Measurements from ENCODE around the gene RCC2. TPM values are rescaled to one million over a fixed set of nuclear protein-coding genes. Genes with fewer than 3 reads are reported as not detected.
"Not testable (repeated sequence)": the region's sequence is repeated elsewhere in the genome, so short reads cannot be mapped to it uniquely, and the experiment has no call there.

Gene RCC2
- total RNA-seq, 1 experiment from 2014 or later: 170 TPM

GRCh38 chr1:17462669-17463068 is 23.2 kb upstream of the RCC2 start:
- Histone ChIP-seq H3K27me3 (0 out of 2 replicates have a peak, but pooled peaks cover 8% of the 10 kb centered on the region), H3K9me3 (replicated peaks) (no peaks in the 10 kb centered on the region), H3K4me1 (no peaks in the 10 kb centered on the region), H3K27ac (no peak overlapping the region), H3K36me3 (no peaks in the 10 kb centered on the region), H3K4me3 (no peak overlapping the region)
- DNase-seq: no peak

GRCh38 chr1:17460219-17460618 is 20.7 kb upstream of the RCC2 start:
- H3K9me3 ChIP-seq (replicated peaks): no peaks in the 10 kb centered on the region
- no peak overlapping the region for H3K27ac ChIP-seq
- DNase-seq: no peak
- no peaks in the 10 kb centered on the region for H3K4me1 ChIP-seq
- H3K4me3 ChIP-seq: no peak overlapping the region
- 0 out of 2 replicates have a peak, but pooled peaks cover 8% of the 10 kb centered on the region for H3K27me3 ChIP-seq
- H3K36me3 ChIP-seq: no peaks in the 10 kb centered on the region

GRCh38 chr1:17458794-17459193 is 19.3 kb upstream of the RCC2 start:
- no peaks in the 10 kb centered on the region for H3K36me3 ChIP-seq
- 0 out of 2 replicates have a peak, but pooled peaks cover 8% of the 10 kb centered on the region for H3K27me3 ChIP-seq
- H3K4me1 ChIP-seq: no peaks in the 10 kb centered on the region
- H3K27ac ChIP-seq: no peak overlapping the region
- no peaks in the 10 kb centered on the region for H3K9me3 ChIP-seq (replicated peaks)
- H3K4me3 ChIP-seq: no peak overlapping the region
- no peak for DNase-seq

- Histone ChIP-seq H3K36me3 (no peaks in the 10 kb centered on the region), H3K27ac (no peak overlapping the region), H3K4me1 (peaks cover 11% of the 10 kb centered on the region; the same call in 1 of the 2 replicates), H3K9me3 (replicated peaks) (no peaks in the 10 kb centered on the region), H3K27me3 (no peaks in the 10 kb centered on the region), H3K4me3 (no peak overlapping the region)
- DNase-seq: no peak
These were observed 13.2 kb upstream of the RCC2 start for GRCh38 chr1:17452686-17453085.

DNA sequence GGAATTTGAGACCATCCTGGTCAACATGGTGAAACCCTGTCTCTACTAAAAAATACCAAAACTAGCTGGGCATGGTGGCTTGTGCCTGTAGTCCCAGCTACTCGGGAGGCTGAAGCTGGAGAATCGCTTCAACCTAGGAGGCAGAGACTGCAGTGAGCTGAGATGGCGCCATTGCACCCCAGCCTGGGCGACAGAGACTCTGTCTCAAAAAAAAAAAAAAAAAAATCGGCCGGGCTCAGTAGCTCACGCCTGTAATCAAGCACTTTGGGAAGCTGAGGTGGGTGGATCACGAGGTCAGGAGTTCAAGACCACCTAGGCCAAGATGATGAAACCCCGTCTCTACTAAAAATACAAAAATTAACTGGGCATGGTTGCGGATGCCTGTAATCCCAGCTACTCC is 12.7 kb upstream of the RCC2 start:
- not testable (repeated sequence) for H3K4me3 ChIP-seq; H3K27me3 ChIP-seq; H3K9me3 ChIP-seq (replicated peaks); H3K36me3 ChIP-seq
- Histone ChIP-seq H3K27ac (peak overlapping the region; percentile 17; the same call in 1 of the 2 replicates), H3K4me1 (peaks cover 16% of the 10 kb centered on the region)
- peak in 1 of 2 experiments; percentile 42 for DNase-seq

DNA sequence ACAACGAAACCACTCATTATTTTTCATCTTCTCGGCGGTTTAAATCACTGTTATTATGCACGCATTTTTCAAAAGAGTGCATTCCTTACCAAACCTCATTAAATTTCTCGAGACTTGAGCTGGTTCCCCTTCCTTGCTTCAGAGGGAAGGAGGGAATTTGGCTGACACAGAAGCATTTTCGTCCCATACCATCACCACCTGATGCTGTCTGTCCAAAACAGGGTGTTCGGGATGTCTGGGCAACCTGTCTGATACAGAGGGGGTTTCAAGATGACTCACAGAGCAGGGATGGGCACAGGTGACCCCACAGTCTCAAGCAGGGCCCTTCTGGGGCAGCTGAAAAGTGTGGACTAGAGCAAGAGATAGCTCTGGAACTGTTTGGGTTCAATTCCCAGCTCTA is 12.3 kb upstream of the RCC2 start:
- DNase-seq: peak; percentile 62 to 77
- H3K9me3 ChIP-seq (replicated peaks): no peaks in the 10 kb centered on the region
- peak overlapping the region; percentile 17; the same call in 1 of the 2 replicates for H3K27ac ChIP-seq
- H3K27me3 ChIP-seq: no peaks in the 10 kb centered on the region
- no peak overlapping the region for H3K4me3 ChIP-seq
- peaks cover 20% of the 10 kb centered on the region for H3K4me1 ChIP-seq
- H3K36me3 ChIP-seq: no peaks in the 10 kb centered on the region

- H3K4me3 ChIP-seq: no peak overlapping the region
- no peaks in the 10 kb centered on the region for H3K9me3 ChIP-seq (replicated peaks)
- peak; percentile 43 to 68 for DNase-seq
- H3K36me3 ChIP-seq: no peaks in the 10 kb centered on the region
- peaks cover 32% of the 10 kb centered on the region for H3K4me1 ChIP-seq
- no peak overlapping the region for H3K27ac ChIP-seq
- no peaks in the 10 kb centered on the region for H3K27me3 ChIP-seq
These were observed 8.1 kb upstream of the RCC2 start for GRCh38 chr1:17447501-17447992.

GRCh38 chr1:17442841-17443240 is 3.4 kb upstream of the RCC2 start:
- DNase-seq: no peak
- H3K36me3 ChIP-seq: peaks cover 2% of the 10 kb centered on the region; the same call in 1 of the 2 replicates
- H3K27ac ChIP-seq: no peak overlapping the region
- no peak overlapping the region for H3K4me3 ChIP-seq
- H3K9me3 ChIP-seq (replicated peaks): no peaks in the 10 kb centered on the region
- H3K27me3 ChIP-seq: no peaks in the 10 kb centered on the region
- peaks cover 34% of the 10 kb centered on the region for H3K4me1 ChIP-seq

GRCh38 chr1:17441993-17442357 is 2.5 kb upstream of the RCC2 start:
- no peaks in the 10 kb centered on the region for H3K9me3 ChIP-seq (replicated peaks)
- no peak overlapping the region for H3K4me3 ChIP-seq
- no peak for DNase-seq
- no peaks in the 10 kb centered on the region for H3K27me3 ChIP-seq
- peaks cover 7% of the 10 kb centered on the region for H3K36me3 ChIP-seq
- H3K27ac ChIP-seq: no peak overlapping the region
- peaks cover 27% of the 10 kb centered on the region for H3K4me1 ChIP-seq

GRCh38 chr1:17441265-17441992 is 2.0 kb upstream of the RCC2 start:
- Histone ChIP-seq H3K36me3 (peaks cover 13% of the 10 kb centered on the region), H3K27ac (no peak overlapping the region), H3K4me1 (peaks cover 21% of the 10 kb centered on the region), H3K27me3 (no peaks in the 10 kb centered on the region), H3K4me3 (peak overlapping the region; percentile 88), H3K9me3 (replicated peaks) (no peaks in the 10 kb centered on the region)
- DNase-seq: peak in 1 of 2 experiments; percentile 14

DNA sequence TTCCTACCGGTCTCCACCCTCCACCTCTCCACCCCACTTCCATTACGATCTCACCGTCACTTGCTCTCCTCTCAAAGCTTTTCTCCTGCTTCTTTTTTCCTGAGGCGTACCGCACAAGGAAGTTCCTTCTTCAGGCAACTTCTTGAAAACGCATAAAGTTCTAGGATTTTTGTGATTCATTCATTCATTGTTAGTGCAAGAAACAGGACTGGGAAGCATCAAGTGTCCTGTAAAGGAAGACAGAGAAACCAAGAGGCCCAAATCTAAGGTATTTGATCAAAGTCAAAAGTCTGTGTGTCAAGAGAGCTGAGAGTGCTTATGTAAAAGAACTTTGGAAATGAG is 1.3 kb upstream of the RCC2 start:
- Histone ChIP-seq H3K27ac (no peak overlapping the region), H3K36me3 (peaks cover 14% of the 10 kb centered on the region), H3K9me3 (replicated peaks) (no peaks in the 10 kb centered on the region), H3K4me3 (peak overlapping the region; percentile 88), H3K27me3 (no peaks in the 10 kb centered on the region), H3K4me1 (peaks cover 15% of the 10 kb centered on the region)
- no peak for DNase-seq

DNA sequence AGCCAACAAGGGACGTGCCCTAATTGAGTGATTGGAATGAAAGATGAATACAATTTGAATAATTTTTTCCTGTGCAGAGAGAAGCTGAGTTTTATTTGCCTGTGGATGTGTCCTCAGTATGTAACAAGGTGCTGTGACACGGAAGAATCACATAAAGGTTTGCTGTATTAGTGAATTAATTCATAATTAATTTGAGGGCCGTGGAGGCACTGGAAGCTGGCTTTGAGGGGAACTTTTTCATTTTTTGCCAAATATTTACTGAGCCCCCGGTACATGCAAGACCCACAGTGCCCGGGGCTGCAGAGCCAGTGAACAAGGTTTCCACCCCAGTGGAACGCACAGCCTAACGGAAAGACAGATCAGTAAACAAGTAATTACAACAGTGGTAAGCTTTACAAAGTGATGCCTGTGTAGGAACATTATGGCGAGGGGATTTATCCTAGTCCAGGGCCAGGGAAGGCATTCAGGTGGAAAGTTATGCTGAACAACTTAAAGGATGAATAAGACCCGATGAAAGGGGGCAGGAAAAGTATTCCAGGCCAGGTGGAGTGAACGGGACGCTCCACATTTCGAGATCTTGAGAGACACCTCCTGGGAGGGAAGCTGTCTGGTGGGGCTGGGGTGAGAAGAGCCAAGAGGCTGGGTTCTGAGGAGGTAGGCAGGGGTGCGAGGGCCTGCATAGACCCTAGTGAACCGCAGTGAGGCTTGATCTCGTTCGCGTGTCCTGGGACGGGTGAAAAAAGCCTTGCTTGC is 773 bp upstream of the RCC2 start:
- H3K27ac ChIP-seq: no peak overlapping the region; the same call in 1 of the 2 replicates
- H3K4me3 ChIP-seq: peak overlapping the region; percentile 88
- DNase-seq: peak in 1 of 2 experiments; percentile 27

GRCh38 chr1:17438318-17439249 is 893 bp downstream of the RCC2 start:
- H3K9me3 ChIP-seq (replicated peaks): no peaks in the 10 kb centered on the region
- DNase-seq: peak; percentile 84 to 86
- peak overlapping the region; percentile 74 for H3K27ac ChIP-seq
- H3K36me3 ChIP-seq: peaks cover 33% of the 10 kb centered on the region
- peaks cover 12% of the 10 kb centered on the region for H3K4me1 ChIP-seq
- H3K4me3 ChIP-seq: peak overlapping the region; percentile 88
- H3K27me3 ChIP-seq: no peaks in the 10 kb centered on the region

More for the DNA sequence above, 773 bp upstream of the RCC2 start:
- H3K36me3 ChIP-seq: peaks cover 16% of the 10 kb centered on the region
- no peaks in the 10 kb centered on the region for H3K27me3 ChIP-seq
- H3K4me1 ChIP-seq: peaks cover 12% of the 10 kb centered on the region
- H3K9me3 ChIP-seq (replicated peaks): no peaks in the 10 kb centered on the region

GRCh38 chr1:17437580-17438317 is 1.7 kb downstream of the RCC2 start:
- Histone ChIP-seq H3K27ac (peak overlapping the region; percentile 74; the same call in 1 of the 2 replicates), H3K4me1 (peaks cover 12% of the 10 kb centered on the region), H3K36me3 (peaks cover 41% of the 10 kb centered on the region), H3K4me3 (peak overlapping the region; percentile 88), H3K9me3 (replicated peaks) (no peaks in the 10 kb centered on the region), H3K27me3 (no peaks in the 10 kb centered on the region)
- DNase-seq: peak; percentile 43 to 65

Measured in SJCRH30 (cell line).